GM21825 (cell line): Measurements from ENCODE around the gene MMP2.
A peak's percentile ranks its signal among the peaks of the same experiment; 100 is the strongest.

ENCODE experiments used
- ATAC-seq: cut with Tn5 transposase; IDR thresholded peaks from one replicate; pipeline ENCODE4 v1.9.1; 2021; ENCODE audit warnings: mild to moderate bottlenecking, moderate library complexity; ENCODE audit not compliant: unreplicated experiment

Gene MMP2

GRCh38 chr16:55468352-55468990, 10.5 kb upstream of the MMP2 start:
- no peak for ATAC-seq

- ATAC-seq = no peak
Observed at GRCh38 chr16:55469821-55470532, 9.0 kb upstream of the MMP2 start.

DNA sequence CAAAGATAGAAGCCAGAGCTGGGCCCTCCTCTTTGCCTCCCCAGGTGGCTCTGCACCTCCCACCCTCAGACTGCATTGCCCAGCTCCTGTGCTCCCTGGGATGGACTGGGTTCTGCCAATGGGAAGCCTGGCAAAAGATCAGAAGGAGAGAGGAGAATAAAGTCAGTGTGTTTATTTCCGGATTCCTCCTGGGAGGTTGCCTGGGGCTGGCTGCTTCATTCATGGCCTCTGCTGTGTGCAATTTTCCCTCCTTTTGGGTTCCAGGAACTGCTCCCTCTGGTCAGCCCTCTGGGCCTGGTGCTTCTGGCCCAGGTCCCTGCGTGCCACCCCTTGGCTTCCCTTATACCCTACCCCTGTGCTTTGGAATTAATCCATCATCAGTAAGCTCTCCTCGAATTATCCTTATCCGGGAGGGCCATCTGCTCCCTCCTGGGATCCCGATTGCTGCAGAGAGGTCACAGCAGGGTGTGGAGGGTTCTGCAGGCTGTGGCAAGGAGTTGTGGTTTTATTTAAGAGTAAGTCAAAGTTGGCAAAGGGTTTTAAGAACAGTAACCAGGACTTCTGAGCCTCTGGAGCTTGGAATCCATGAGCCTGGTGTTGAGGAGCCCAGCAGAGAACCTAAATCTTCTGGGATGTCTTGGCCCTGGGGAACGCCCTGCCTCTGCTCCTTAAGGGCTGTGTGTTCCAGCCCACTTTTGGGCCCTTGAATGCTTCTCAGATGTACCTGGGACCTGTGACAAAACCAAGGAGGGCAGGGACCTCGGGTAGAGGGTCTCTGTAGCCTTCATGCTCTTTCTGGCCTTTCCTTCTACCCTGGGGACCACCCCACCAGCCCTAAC, 8.2 kb upstream of the MMP2 start:
- ATAC-seq = no peak

DNA sequence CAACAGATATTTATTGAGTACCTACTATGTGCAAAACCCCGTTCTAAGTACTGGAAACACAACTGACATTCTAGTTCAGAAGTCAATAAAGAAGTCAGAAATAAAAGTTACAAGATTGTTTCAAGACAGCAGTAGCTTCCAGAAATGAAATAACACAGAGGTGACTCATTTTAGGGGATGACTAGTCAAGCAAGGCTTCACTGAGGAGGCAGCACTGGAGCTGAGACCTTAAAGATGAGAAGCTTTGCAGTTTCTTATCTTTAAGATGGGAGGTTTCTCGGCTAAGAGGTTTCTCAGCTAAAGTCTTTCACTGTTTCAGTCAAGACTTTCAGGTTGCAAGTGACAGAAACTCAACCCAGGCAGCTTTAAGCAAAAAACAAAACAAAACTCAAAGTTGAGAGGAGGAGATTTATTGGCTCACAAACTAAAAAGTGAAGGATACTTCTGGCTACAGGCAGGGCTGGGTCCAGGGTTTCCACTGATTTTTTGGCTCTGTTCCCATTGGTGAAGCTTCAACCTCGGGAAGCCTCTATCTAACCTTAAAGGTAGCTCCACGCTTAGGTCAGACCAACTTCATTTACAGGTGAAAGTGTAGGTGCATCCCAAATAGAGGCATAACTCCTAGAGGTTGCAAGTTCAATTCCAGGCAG, 7.4 kb upstream of the MMP2 start:
- ATAC-seq = peak; percentile 63

- no peak for ATAC-seq
Observed at GRCh38 chr16:55473587-55473986, 5.4 kb upstream of the MMP2 start.

- ATAC-seq = no peak
Observed at GRCh38 chr16:55474821-55475220, 4.2 kb upstream of the MMP2 start.

DNA sequence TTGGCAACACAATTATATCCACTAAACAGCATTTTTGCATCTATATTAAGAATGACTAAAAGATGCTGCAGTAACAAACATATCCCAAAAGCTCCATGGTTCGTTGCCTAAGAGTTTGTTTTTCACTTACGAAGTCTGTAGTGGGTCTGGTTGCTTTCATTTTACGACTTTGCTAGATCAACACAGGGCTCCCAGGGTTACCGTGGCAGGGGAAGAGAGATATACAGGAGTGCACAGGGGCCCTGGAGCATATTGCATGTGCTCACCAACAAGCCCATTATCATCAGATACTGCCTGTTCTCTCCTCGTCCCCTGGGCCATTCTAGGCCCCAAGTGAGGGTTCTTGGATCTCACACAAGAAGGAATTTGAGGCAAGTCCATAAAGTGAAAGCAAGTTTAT, 3.1 kb upstream of the MMP2 start:
- no peak for ATAC-seq

DNA sequence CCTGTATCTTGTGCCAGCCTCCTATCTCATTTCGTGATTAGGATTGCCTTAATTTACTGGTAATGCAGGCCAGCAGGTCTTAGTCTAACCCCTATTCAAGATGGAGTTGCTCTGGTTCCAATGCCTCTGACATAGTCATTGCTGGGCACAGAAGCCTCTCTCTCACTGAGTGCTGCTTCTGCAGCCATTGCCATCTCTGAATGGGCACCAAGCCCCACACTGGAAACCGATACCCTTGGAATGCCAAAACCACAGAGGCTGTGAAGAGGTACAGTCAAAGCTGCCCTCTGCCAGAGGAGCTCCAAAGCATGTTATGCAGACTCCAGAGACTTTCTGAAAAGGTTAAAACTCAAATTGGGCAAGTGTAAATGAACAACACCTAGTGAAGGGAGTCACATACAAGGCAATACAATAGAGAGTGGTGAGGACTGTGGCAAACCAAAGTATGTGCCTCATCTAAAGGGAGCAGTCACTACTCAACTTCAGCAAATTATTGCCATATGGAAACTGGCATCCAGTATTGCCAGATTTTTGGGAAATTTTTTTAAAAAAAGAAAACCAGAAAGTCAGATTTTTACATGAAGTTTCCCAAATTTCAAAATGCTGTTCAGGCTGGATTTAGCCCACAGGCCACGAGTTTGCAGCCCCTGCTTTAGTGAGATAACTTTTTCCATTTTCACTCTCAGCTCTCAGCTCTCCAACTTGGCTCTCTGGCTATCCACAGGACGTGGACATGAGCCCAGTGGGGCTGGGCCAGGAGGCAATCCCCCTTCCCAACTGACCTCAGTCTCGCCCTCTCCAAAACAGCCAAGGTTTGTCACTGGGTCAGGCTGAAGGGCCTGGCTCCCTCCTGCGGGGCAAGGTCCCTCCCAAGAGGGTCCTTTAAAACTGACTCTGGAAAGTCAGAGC, 2.1 kb upstream of the MMP2 start:
- no peak for ATAC-seq

- no peak for ATAC-seq
Observed at GRCh38 chr16:55477736-55478135, 1.3 kb upstream of the MMP2 start.

DNA sequence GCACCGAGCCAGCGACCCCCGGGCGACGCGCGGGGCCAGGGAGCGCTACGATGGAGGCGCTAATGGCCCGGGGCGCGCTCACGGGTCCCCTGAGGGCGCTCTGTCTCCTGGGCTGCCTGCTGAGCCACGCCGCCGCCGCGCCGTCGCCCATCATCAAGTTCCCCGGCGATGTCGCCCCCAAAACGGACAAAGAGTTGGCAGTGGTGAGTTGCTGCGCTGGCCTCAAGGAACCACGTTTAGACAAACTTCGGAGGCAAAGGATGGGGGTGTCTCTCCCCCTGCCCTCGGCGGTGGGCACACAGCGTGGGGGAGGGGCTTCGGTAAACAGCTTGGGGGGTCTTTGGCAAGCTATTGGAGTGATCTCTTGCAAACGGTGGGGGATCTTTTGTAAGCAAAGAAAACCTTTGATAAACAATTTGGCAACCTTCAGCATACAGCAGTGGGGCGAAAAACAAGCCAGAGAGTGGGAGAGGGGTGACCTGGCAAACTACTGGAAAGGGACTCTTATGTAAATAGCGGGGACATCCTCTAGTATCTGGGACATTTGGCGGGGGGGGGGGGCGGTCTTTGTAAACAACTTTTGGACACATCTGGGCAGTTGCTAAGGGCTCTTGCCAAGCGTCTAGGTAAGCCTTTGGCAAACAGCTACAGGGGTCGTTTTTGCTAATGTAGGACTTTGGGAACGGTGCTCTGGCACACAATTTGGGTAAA, 587 bp downstream of the MMP2 start:
- no peak for ATAC-seq

DNA sequence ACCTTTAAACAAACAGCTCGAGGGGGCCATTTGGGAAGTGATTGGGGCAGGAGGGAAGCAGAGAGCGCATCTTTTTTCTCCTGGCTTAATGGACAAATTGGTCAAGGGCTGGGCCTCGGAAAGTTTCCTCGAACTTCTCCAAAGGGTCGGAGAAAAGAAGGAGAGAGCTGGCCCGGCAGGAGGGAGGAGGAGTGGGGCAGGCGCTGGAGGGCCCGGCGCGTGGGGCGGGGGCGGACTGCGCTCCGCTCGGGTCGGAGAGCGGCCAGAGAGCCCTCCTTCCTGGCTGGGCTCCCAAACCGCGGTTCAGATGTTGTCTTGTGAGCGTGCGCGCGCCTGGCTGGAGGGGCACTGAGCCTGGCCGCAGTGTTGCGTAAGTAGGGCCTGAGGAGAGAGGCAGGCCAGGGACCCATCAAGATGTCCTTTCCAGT, 1.2 kb downstream of the MMP2 start:
- no peak for ATAC-seq

DNA sequence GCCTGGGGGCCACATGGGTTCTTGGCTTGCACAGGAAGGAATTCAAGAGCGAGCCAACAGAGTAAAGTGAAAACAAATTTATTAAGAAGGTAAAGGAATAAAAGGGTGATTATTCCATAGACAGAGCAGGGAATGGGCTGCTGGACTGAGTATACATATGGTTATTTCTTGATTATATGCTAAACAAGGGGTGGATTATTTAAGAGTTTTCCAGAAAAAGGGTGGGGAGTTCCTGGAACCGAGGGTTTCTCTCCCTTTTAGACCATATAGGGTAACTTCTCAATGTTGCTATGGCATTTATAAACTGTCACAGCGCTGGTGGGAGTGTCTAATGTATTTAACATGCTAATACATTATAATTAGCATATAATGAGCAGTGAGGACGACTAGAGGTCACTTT, 2.0 kb downstream of the MMP2 start:
- no peak for ATAC-seq

- ATAC-seq = no peak
Observed at GRCh38 chr16:55482056-55482455, 3.1 kb downstream of the MMP2 start.

GRCh38 chr16:55487048-55487803, 8.2 kb downstream of the MMP2 start:
- ATAC-seq = no peak

DNA sequence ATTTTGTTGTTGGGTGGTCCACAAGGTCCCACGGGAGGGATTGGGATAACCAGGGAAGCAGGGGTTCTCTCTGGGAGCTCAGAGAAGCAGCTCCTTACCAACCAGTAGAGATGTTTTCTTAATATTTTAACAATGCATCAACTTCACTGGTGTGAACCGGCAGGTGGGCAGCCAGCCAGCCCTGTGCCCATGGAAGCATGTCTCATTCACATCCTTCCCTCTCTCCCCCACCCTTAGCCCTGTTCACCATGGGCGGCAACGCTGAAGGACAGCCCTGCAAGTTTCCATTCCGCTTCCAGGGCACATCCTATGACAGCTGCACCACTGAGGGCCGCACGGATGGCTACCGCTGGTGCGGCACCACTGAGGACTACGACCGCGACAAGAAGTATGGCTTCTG, 9.3 kb downstream of the MMP2 start:
- ATAC-seq = no peak

- ATAC-seq = no peak
Observed at GRCh38 chr16:55489119-55489955, 10.3 kb downstream of the MMP2 start.

GRCh38 chr16:55489956-55490265, 10.9 kb downstream of the MMP2 start:
- no peak for ATAC-seq

DNA sequence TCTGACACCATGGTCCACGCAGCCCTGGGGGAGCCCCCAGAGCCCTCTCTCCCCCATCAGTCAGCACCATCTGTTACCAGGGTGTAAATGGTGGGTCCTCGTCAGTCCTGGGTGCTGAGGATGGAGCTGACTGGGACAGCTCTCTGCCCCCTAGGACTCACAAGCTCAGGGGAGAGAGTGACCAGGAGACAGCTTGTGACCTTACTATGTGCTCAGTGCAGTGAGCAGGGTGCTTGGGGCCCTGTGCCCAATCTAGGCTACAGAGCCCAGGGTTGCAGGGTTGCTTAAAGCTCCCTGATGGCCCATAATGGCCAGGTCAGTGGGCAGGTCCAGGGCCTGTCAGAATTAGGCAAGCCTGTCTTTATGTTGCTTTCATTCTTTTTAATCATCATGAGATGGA, 11.3 kb downstream of the MMP2 start:
- ATAC-seq = no peak
